ENCODE results near the gene RBM28.

DNA sequence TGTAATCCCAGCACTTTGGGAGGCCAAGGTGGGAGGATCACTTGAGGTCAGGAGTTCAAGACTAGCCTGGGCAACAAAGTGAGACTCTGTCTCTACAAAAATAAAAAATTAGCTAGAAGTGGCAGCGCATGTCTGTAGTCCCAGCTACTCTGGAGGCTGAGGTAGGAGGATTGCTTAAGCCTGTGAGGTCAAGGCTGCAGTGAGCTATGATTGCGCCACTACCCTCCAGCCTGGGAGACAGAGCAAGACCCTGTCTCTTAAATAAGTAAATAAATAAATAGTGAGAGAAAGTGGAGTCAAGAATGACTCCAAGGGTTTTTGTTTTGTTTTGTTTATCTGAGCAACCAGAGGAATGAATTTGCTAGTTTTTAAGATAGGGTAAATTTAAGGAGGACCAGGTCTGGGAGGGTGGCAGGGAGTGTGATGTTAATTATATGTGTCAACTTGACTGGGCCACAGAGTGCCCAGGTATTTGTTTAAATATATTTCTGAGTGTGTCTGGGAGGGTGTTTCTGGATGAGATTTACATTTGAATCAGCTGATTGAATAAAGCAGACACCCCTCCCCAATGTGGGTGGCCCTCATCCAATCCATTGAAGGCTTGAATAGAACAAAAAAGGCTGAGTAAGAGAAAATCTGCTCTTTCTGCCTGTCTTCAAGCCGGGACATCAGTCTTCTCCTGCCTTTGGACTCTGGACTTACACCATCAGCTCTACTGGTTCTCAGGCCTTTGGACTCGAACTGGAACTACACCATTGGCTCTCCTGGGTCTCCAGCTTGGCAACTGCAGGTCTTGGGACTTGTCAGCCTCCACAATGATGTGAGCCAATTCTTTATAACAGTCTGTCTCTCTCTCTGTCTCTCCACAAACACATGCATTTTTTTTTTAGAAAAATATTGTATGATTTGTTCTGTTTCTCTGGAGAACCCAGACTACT lies 42.5 kb upstream of the RBM28 start:
- TF ChIP-seq POLR2A (IDR thresholded peaks at IDR 0.05) (no peak), POLR2AphosphoS5 (IDR thresholded peaks at IDR 0.05) (no peak)
- TF ChIP-seq, protein P1, sequence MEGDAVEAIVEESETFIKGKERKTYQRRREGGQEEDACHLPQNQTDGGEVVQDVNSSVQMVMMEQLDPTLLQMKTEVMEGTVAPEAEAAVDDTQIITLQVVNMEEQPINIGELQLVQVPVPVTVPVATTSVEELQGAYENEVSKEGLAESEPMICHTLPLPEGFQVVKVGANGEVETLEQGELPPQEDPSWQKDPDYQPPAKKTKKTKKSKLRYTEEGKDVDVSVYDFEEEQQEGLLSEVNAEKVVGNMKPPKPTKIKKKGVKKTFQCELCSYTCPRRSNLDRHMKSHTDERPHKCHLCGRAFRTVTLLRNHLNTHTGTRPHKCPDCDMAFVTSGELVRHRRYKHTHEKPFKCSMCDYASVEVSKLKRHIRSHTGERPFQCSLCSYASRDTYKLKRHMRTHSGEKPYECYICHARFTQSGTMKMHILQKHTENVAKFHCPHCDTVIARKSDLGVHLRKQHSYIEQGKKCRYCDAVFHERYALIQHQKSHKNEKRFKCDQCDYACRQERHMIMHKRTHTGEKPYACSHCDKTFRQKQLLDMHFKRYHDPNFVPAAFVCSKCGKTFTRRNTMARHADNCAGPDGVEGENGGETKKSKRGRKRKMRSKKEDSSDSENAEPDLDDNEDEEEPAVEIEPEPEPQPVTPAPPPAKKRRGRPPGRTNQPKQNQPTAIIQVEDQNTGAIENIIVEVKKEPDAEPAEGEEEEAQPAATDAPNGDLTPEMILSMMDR (IDR thresholded peaks at IDR 0.05), result no peak
